ENCODE results near the gene PRCC.
"Not testable (repeated sequence)": the region's sequence is repeated elsewhere in the genome, so short reads cannot be mapped to it uniquely, and the experiment has no call there.

PRCC gene

DNA sequence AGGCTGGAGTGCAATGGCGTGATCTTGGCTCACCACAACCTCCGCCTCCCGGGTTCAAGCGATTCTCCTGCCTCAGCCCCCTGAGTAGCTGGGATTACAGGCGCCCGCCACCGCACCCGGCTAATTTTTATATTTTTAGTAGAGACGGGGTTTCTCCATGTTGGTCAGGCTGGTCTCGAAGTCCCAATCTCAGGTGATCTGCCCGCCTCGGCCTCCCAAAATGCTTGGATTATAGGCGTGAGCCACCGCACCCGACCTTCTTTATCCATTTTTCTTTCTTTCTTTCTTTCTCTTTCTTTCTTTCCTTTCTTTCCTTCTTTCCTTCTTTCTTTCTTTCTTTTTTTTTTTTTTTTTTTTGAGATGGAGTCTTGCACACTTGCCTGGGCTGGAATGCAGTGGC is 2.2 kb upstream of the PRCC start:
- not testable (repeated sequence) for DNase-seq (ENCODE audit: low spot score)

DNA sequence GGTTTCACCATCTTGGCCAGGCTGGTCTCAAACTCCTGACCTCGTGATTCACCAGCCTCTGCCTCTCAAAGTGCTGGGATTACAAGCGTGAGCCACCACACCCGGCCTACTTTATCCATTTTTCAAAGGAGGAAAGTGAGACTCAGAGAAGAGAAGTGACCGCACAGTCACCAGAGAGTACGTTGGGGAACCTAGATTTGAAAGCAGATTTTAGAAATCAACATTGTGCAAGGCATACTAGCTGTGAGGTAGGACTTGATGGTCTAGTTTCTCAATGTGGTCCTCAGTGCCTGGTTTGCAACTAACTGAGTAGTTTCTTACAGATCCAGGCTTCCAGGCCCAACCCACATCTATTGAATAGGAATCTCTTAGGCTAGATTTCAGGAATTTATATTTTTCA is 1.7 kb upstream of the PRCC start:
- DNase-seq (ENCODE audit: low spot score), result no peak

DNA sequence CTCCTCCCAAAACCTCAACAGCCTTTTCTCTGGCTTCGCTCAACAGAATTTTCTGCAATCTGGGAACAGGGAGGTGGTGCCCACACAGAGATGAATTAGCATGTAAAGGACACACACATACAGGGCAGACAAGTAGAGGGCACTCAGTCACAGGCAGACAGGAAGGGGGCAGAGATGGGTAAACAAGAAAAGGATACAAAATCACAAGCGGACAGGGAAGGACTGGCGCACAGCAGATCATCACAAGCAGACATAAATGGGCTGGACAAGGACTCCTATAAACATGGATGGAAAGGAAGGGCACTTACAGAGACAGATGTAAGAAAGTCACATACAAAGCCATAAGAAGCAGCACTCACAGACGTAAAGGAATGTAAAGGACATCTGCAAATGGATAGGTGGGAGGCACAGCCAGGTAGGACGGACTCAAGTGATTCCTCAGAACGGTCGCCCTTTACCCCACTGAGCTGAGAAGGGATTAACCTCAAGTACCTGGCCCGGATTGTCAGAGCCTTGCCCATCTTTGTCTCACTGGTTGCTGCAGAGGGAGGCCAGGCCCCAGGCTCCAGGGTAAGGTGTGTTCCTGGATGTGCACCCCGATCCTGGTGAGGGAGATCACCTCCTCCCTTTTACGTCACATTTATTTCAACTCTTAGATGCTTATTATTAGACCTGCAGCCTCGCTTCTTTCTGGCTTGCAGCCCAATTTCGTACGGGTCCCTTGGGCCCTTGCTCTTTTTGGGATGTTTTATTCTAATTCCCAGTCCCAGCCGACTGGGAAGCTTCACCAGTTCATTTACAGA is 836 bp upstream of the PRCC start:
- peak; percentile 72 for DNase-seq (ENCODE audit: low spot score)

DNA sequence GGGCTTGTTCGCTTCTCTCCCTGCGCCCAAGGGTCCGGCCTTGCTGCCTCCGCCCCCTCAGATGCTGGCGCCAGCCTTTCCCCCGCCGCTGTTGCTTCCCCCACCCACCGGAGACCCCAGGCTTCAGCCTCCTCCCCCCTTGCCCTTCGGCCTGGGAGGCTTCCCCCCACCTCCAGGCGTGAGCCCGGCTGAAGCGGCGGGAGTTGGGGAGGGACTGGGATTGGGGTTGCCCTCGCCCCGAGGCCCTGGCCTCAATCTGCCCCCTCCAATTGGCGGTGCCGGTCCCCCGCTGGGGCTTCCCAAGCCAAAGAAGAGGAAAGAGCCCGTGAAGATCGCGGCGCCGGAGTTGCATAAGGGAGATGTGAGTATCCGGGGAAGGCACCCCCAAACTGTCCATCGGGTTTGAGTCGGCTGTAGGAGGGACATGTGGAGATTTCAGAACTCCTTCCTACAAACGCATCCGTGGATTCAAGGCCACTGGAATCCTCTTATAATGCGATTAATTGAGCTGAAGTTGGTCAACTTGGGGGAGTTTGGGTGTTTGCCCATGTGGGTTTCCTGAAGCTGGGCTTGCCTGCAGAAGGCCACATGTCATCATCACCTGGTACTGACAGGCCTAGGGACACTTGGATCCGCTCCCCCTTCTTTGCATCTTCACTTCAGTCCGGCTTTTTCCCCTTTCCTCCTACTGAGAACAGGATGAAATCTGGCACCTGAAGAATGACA is 707 bp downstream of the PRCC start:
- DNase-seq (ENCODE audit: low spot score), result peak; percentile 54

- DNase-seq (ENCODE audit: low spot score), result peak; percentile 14
Observed at GRCh38 chr1:156768610-156769295, 1.4 kb downstream of the PRCC start.

DNA sequence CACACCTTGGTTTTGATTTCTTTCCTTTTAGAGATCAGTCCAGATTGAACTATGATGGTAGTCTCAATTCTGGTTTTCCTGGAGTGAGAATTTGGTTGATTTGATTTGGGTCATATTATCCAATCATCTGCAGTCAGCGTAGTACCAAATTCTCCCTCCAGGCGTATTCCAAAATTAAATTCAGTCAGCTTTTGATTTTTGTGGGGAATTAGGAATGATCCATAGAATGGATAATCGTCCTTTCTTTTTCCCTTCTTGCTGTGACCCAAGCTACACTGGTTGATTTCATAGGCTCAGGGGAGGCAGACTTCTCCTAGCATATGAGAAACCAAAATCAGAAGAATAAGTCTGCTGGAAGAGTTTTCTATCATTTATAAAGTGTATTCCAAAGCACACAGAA is 4.9 kb downstream of the PRCC start:
- no peak for DNase-seq (ENCODE audit: low spot score)

DNA sequence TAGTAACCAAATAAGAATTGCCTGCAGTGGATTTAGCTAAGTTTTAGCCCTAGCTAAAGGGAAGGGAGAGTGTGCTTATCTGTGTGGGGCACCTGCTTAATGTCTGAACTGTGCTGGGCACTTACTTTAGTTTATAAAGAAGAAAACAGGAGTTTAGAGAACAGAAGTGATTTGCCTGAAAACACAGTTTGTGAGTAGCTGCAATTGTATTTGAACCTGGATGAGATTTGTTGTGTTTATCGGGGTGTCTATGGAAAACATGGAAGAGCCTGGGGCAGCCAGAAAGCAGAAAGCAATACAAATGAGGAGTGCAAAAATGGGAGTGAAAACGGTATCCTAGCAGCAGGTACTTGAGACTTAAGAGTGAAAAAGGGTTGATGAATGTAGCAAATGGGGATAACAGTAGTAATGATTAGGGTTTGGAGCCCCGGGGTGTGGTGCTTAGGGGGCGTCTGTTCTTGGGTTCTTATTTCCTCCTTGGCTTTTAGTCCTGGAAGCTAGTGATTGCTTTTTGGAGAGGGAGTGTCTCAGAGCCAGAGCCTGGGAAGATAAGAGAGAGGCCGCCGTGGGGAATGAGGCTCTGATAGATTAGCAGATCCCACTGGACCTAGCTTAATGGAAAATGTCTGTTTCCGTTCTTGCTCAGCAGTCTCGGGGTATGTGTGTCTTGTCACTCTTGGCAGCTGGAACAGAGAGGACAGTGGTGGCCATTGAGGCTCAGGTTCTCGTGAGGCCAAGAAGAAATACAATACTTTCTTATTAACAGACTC is 5.6 kb downstream of the PRCC start:
- DNase-seq (ENCODE audit: low spot score), result peak; percentile 33

- no peak for DNase-seq (ENCODE audit: low spot score)
Observed at GRCh38 chr1:156773607-156774006, 6.3 kb downstream of the PRCC start.

GRCh38 chr1:156775799-156776198 is 8.5 kb downstream of the PRCC start:
- DNase-seq (ENCODE audit: low spot score), result no peak

- DNase-seq (ENCODE audit: low spot score), result no peak
Observed at GRCh38 chr1:156776942-156777341, 9.6 kb downstream of the PRCC start.

- DNase-seq (ENCODE audit: low spot score), result no peak
Observed at GRCh38 chr1:156777573-156777972, 10.2 kb downstream of the PRCC start.

DNA sequence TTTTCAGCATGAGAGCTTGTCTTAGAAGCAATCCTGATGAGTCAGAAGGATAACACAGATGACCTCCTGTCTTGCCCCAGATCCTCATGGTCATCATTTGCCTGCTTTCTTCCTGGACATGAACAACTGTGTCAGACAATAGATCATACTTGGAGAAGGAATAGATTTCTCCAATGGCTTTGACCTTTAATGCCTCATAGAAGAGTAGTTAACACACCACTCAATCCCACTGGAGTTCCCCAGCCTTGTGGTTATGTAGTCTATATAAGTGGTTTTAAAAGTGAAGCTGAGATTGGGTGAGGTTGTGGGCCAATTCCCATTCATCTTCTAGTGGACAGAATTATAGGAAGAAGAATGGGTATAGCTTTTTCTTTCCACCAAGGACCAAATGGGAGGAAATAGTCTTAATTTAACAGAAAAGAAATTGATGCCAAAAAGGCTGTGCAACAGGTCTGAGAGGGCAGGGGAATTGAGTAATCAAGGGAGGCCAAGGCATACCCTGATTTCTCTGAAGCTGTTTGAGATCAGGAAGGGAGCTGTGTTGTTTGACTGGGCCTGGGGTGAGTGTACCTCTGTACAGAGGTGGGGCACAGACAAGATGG is 14.4 kb downstream of the PRCC start:
- no peak for DNase-seq (ENCODE audit: low spot score)

DNA sequence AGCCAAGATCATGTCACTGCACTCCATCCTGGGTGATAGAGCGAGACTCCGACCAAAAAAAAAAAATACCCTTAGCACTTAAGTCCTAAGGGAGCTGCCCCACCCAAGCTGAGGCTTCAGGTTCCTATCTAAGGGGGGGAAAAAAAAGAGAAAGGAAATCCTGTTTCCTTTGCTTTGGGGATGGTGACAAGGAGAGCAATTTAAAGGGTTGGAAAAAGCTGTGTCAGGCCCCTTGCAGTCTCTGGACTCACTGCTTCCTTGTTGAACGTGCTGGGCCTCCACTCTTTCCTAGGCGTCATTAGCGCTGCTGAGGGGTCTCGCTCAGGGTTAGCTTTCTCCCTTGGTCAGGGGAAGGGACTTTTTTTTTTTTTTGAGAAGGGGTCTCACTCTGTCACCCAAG is 18.1 kb downstream of the PRCC start:
- DNase-seq (ENCODE audit: low spot score), result no peak

GRCh38 chr1:156786640-156787039 is 19.3 kb downstream of the PRCC start:
- DNase-seq (ENCODE audit: low spot score), result no peak

GRCh38 chr1:156788136-156788535 is 20.8 kb downstream of the PRCC start:
- DNase-seq (ENCODE audit: low spot score), result no peak

DNA sequence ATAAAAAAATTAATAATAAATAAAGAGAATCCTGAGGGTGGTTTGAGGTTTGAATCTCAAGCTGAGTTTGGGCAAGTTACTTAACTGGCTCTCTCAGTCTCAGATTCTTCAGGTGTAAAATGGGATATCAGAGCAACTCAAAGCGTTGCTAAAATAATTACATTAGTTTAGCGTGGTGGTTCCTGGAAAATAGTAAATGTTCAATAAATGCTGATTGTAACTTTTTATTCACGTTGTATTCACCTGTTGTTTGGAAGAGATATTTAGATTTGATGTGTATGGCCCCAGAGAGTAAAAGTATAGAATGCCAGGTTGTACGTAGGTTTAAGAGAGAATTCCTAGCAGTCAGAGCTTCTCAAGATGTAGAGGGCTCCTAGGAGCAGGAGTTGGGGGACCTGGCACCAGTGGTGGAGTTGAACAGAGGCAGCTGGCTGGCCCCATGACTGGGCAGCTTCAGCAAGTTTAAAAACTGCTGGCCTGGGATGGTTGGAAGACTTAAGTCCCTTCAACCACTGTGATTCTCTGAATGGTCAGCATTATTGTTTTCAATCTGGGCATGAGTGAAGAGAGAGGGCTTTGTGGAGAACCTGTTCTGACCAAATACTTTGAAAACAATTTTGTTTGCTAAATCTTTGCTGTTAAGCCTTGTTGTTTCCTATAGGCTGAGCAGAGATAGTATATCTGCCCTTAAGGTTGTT is 22.4 kb downstream of the PRCC start:
- no peak for DNase-seq (ENCODE audit: low spot score)

DNA sequence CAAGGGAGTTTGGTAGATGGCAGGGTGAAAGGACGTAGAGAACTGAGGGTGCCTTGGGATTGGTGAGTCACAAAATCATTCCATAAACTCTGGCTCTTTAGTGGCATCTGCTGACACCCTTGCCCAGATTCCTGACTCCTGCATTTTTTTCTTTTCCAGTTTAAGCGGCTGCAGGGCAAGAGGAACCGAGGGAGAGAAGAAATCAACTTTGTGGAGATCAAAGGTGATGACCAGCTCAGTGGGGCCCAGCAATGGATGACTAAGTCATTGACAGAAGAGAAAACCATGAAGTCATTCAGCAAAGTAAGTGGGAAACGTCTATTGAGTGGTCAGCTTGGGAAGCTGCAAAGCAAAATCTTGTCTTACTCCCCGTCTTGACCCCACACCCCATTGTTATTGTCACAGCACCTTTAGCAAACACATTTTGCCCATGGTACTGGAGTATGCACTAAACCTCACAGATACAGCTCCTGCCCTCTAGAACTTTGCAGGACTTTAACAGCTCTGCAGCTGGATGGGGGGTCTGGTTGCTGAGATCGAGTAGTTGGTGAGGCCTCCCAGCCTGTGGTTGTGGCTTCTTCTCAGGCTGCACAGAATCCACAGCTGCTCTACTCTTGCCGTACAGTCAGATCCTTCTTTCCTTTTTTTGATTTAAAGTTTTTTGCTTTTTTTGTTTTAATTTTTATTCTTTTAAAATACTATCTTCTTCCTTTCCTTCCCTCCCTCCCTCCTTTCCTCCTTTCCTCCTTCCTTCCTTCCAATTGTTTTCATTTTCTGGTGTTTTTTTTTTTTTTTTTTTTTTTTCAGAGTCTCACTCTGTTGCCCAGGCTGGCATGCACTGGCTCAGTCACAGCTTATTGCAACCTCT is 27.4 kb downstream of the PRCC start:
- no peak for DNase-seq (ENCODE audit: low spot score)

DNA sequence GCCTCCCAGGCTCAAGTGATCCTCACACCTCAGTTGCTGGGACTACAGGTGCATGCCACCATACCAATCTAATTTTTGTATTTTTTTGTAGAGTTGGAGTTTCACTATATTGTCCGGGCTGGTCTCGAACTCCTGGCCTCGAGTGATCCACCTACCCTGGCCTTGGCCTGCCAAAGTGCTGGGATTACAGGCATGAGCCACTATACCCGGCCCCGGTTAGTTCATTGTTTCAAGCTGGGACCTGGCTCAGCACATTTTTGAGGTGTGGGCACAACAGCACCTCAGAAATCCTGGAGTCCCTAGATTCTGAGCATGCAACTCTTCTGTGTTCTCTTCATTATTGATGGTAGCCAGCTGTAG is 28.0 kb downstream of the PRCC start:
- DNase-seq (ENCODE audit: low spot score), result no peak

DNA sequence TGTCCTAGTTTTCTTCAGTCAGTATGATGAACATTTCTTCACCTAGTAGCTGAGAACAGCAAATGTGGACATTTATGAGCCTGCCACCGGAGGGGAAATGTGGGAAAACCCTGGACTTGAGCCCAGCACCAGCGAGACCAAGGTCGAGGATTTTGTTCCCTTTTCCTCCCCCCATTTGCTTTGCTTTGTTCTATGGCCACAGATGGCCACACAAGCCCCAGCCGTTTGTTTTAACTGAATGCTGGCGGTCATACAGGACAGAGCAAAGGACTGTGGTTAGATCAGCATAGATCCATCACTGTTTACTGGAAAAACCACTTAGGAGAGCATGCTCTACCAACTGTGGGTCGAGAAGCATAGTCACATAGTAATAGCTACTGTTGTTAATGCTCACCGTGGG is 28.5 kb downstream of the PRCC start:
- DNase-seq (ENCODE audit: low spot score), result no peak

DNA sequence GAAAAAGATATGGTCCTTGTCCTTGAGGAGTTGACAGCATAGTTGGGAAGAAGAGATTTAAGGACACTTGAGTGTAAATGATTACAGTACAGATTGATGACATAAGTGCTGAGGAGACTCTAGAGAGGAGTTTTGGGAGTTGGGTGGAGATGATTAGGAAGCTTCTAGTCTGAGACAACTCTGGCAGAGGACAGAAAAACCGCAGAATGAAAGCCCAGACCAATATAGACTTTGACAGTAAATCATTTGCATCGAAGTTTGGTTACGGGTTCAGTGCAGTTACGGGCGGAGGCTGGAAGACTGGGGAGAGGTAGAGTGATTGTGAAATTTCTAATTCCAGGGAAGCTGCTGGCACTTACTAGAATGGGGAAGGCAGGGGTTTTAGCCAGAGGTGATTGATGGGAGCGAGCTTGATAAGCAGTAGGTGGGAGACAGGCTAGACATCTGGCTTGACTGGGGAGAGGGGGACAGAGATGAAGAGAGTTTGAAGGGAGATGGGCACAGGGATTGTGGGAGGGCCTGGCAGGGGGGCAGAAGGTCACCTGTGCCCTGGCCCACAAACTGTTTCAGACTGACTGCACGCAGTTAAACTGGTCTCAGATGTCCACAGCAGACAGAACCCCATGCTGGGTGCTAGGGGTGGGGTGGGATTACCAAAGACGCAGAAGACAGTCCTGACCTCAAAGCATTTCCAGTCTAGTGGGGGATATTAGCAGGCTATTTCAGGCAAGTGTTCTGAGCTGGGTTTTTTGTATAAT is 29.2 kb downstream of the PRCC start:
- no peak for DNase-seq (ENCODE audit: low spot score)

Data from hematopoietic multipotent progenitor cell treated with erythropoietin and hydrocortisone succinate and interleukin-3 and kit ligand, for 17 days (in vitro differentiated cells).